CD4-positive, alpha-beta T cell treated with Interleukin-4 for 4 hours (primary cell): Measurements from ENCODE around the gene RAD9B.
A peak's percentile ranks its signal among the peaks of the same experiment; 100 is the strongest.
"Not testable (repeated sequence)": the region's sequence is repeated elsewhere in the genome, so short reads cannot be mapped to it uniquely, and the experiment has no call there.

ENCODE experiments used
- DNase-seq: peaks from one replicate; pipeline ENCODE4 v3.0.0-alpha.2; 2020

Gene RAD9B

GRCh38 chr12:110501752-110502738 lies at the start of gene RAD9B, which contains the start of gene VPS29:
TSS of gene RAD9B (plus strand) at chr12:110502331. CDS start at chr12:110502338, 7 bp downstream.
TSS of gene VPS29 (minus strand) at chr12:110502111. CDS start at chr12:110502051, 60 bp downstream.
- DNase-seq, result peak; percentile 100

DNA sequence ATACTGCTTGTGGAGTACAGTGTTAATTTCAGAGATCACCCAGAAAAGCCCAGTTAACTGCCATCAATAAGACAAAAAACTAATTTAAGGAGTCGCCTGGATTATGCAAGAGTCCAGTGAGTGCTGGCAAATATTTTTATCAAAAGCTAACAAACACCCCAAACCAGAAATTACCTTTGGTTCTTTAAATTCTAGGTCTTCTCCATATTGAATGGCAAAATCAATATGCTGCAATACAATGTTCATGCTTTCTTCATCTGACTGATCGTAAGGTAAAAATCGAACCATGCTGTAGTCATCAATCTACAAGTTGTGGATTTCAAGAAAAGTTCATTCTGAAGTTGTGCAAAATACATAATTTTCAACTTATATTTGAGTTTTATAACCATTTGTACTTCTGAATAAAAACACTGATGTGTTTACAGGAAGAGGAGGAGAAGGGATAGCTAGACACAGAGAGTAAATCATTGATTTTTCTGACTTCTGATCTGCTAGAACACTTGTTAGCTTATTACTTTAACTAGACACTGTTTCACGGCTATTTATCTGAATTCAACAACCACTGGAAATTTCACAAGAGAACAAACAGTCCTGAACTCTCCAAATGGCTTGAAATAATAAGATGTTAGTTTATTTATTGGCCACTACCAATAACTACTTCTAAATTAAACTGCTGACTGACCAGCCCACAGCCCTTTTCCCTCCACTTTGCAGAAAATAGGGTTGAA lies 48.4 kb upstream of the RAD9B start:
- no peak for DNase-seq

- DNase-seq, result no peak
Measured at GRCh38 chr12:110458756-110459155, 43.4 kb upstream of the RAD9B start.

GRCh38 chr12:110461189-110461588 lies 40.9 kb upstream of the RAD9B start:
- not testable (repeated sequence) for DNase-seq

DNA sequence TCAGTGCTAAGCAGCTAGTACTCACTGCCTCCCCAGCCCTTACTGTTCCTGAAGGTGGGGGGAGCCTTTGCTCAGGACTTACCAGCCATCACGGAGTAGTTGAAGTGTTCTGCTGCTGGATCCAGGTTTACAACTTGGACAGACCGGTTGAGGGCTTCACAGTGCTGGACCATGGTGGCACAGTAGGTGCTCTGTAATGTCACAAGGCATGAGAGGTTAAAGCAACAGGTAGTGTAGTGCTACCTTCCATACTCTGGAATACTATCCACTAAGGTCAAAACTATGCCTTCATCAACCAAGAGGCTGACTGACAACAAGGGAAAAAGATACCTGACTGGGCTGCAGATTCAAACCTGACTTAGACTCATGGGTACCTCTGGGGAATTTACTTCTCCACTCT lies 37.1 kb upstream of the RAD9B start:
- no peak for DNase-seq

DNA sequence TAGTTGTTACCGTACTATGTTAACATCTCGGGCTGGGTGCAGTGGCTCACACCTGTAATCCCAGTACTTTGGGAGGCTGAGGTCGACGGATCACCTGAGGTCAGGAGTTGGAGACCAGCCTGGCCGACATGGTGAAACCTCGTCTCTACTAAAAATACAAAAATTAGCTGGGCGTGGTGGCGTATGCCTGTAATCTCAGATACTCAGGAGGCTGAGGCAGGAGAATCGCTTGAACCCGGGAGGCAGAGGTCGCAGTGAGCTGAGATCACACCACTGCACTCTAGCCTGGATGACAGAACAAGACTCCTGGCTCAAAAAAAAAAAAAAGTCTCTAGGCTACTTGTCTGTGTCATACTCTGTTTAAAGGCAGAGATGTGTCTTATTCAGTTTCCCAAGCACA lies 36.4 kb upstream of the RAD9B start:
- DNase-seq, result not testable (repeated sequence)

GRCh38 chr12:110466791-110467190 lies 35.3 kb upstream of the RAD9B start:
- no peak for DNase-seq

GRCh38 chr12:110467847-110468213 lies 34.3 kb upstream of the RAD9B start:
- no peak for DNase-seq

- DNase-seq, result peak; percentile 97
Measured at GRCh38 chr12:110468214-110469048, 33.7 kb upstream of the RAD9B start, which contains the start of the genes FAM216A and GPN3. TSS of gene FAM216A (plus strand) at chr12:110468845. CDS start at chr12:110468876, 31 bp downstream. TSS of gene GPN3 (minus strand) at chr12:110468257. CDS start at chr12:110468203, 54 bp downstream.

DNA sequence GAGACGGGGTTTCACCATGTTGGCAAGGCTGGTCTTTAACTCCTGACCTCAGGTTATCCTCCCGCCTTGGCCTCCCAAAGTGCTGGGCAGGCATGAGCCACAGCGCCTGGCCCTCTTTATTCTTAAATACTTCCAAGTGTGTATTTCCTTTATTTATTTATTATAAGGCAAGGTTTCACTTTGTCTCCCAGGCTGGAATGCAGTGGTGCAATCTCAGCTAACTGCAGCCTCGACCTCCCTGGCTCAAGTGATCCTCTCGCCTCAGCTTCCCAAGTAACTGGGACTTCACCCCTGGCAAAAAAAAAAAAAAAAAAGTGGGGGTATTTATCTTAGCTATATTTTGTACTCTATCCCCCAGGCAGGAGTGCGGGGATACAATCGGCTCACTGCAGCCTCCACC lies 26.7 kb upstream of the RAD9B start:
- DNase-seq, result no peak

DNA sequence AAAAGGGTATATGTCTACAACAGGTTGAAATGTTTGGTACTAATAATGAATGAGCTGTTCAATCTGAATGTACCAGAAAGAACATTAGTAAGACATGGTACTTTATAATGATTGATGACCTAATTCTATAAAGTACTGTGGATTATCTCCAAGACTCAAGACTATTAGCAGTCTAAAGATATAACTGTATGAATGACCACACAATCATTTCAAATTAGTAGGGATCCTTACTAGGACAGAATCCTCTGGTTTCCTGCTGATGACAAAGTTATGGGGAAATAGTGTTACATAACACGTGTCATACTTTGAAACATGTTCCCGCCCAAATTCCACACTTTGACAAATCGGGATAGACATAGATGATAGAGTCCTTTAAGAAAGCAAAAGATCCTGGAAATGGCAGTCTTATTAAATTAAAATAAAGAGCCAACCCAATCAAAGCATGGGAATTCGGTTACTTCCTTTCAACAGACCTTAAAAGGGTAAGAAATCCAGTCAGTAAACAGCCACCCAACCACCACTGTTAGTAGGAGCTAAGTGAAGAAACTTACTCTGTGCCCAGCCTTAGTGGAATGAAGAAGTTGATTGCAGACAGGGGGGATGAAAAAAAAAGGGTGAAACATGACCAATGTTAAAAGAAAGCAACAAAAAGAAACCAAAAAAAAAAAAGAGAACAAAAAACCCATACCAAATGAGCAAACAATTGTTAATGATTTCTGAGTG lies 3.0 kb upstream of the RAD9B start:
- no peak for DNase-seq

DNA sequence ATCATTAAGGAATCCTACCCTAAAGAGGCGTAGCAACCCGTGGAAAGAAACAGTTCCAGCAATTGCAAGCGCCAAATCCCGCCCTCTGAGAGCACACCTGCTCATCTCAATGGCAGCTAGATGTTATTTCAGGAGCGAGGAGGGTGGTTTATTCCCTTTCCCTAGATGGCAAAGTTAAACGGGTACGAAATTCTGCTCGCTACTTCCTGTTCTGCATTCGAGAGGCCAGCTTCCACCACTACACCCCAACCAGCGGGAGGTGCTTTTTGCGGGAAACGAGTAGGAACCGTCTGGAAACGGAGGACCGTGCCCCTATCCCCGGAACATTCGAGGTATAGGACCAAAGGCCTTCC lies 756 bp upstream of the RAD9B start:
- peak; percentile 24 for DNase-seq

GRCh38 chr12:110503432-110503831 lies 1.3 kb downstream of the RAD9B start:
- no peak for DNase-seq

DNA sequence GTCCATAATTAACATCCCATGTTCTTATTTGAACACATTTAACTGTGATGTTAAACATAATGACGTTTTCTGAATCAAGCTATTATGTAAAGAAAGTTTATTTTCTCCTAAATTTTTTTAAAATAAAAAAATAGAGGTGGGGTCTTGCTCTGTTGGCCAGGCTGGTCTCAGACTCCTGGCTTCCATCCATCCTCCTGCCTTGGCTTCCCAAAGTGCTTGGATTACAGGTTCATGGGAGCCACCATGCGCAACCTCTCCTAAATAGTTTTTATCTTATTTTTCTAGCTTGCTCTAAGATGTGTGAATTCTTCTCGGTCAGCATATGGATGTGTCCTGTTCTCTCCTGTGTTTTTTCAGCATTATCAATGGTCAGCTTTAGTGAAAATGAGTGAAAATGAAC lies 3.2 kb downstream of the RAD9B start:
- no peak for DNase-seq

DNA sequence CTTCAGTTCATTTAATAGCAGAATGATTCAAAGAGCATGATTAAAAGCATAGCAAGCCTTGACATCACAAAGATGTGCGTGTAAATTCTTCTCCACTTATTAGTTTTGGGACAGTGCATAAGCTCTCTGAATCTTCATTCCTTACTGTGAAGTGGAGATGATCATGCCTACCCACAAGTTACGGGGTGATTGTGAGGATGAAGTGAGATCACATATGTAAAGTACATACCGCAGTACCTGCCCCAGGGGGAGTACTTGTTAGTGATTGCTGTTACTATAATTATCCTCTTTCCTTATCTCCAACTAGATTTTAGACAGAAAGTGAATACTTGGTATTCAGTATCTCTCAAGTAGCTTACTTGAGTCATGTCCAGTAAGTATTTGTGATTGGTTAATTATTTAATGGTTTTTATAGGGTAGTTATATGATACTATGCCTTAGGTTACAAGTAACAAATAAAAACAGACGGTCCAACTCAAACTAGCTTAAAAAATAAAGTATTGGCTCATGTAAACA lies 6.0 kb downstream of the RAD9B start:
- no peak for DNase-seq

- no peak for DNase-seq
Measured at GRCh38 chr12:110513842-110514241, 11.7 kb downstream of the RAD9B start.

GRCh38 chr12:110514363-110514762 lies 12.2 kb downstream of the RAD9B start:
- DNase-seq, result no peak

GRCh38 chr12:110516995-110517394 lies 14.9 kb downstream of the RAD9B start:
- no peak for DNase-seq

DNA sequence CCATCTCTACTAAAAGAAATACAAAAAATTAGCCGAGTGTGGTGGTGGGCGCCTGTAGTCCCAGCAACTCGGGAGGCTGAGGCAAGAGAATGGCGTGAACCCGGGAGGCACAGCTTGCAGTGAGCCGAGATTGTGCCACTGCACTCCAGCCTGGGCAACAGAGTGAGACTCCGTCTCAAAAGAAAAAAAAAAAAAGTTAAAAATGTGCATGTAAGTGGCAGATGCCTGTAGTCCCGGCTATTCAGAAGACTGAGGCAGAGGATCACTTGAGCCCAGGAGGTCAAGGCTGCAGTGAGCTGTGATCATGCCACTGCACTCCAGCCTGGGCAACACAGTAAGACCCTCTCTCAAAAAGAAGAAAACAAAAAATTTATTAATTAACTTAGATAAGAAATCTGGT lies 15.9 kb downstream of the RAD9B start:
- DNase-seq, result not testable (repeated sequence)

GRCh38 chr12:110520876-110521712 lies 19.0 kb downstream of the RAD9B start:
- DNase-seq, result peak; percentile 11
